GM18868 (cell line): ENCODE data around the gene CD2AP.
"Not testable (repeated sequence)": the region's sequence is repeated elsewhere in the genome, so short reads cannot be mapped to it uniquely, and the experiment has no call there.

Source experiments
- ATAC-seq: cut with Tn5 transposase; IDR thresholded peaks from one replicate; pipeline ENCODE4 v1.9.1; 2021; ENCODE audit warnings: mild to moderate bottlenecking, moderate library complexity; ENCODE audit not compliant: unreplicated experiment

The CD2AP gene

DNA sequence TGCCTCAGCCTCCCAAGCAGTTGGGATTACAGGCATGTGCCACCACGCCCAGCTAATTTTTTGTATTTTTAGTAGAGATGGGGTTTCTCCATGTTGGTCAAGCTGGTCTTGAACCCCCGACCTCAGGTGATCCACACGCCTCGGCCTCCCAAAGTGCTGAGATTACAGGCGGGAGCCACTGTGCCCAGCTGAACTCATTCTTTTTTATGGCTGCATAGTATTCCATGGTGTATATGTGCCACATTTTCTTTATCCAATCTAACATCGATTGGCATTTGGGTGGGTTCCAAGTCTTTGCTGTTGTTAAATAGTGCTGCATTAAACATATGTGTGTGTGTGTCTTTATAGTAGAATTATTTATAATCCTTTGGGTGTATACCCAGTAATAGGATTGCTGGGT is 78.9 kb downstream of the CD2AP start:
- not testable (repeated sequence) for ATAC-seq

DNA sequence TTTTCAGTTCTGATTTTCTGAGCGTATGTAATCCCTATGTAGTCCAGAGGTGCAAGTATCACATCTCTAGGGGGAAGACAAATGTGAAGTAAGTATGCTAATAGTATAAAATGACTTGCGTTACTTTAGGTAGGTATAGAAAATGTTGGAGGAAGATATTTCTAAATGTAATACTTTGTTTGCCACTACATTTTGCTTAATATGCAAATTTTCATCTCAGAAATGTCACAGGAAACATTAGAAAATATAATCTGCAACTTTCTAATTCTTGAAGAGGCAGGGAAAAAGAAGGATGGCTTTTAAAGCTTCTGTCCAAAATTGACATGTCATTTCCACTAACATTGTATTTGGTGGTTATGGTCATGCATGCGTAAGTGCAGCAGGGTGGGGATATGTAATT is 85.6 kb downstream of the CD2AP start:
- ATAC-seq: no peak

DNA sequence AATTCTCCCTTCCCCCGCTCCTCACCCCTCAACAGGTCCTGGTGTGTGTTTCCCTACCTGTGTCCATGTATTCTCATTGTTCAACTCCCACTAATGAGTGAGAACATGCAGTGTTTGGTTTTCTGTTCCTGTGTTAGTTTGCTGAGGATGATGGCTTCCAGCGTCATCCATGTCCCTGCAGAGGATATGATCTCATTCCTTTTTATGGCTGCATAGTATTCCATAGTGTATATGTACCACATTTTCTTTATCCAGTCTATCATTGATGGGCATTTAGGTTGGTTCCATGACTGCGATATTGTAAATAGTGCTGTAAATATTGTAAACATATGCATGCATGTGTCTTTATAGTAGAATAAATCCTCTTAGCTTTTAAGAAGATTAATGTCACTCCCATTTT is 89.0 kb downstream of the CD2AP start:
- ATAC-seq: not testable (repeated sequence)

DNA sequence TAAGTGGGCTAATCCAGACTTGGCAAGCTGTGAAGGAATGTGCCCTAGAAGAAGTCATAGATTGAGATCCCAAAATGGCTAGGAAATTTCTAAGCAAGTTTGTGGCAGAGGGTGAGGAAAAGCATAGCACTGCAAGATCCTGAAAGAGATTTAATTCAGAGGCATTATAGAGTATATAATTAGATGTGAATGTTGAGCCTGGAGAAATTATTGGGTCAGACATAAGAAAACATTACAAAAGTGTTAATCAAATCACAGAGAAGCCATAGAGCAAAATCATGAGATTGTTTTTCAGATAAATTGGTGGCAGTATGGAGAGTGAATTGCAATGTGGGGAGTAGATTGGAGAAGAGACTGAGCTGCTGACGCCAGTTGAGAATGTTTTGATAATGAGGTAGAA is 90.0 kb downstream of the CD2AP start:
- ATAC-seq: no peak

DNA sequence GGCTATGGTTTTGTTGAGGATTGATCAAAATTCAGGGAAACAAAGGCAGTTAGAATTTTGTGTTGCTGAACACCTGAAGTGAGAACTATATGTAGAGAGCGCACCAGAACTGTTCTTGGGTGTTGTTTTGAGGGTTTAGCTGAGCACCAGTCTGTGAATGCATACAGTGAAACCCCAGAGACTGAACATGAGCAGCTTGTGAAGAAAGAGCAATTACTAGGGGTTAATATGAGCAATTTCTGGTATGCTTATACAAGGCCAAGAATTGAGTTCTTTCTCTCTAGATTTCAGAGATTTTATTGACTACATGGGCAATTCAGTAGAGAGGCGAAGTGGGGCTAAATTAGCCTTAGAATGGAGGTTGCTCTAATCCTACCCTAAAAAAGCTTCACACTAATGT is 93.9 kb downstream of the CD2AP start:
- ATAC-seq: no peak

DNA sequence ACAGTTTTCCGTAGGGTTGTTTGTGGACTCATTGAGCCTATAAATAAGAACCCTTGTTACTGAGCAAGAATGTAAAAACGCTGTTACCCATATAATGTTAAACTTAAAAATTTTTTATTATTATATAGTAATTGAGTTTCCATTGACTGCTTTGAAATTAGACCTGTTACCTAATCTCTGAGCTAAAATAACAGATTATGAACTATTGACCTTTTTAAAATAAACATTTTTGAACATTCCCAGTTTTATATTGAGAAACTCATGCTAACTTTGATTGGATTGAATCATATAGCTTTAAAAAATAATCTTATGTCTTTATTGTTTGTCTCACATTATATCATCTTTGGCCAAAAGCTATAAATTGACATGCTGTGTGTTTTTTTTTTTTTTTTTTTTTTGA is 95.5 kb downstream of the CD2AP start:
- ATAC-seq: no peak

DNA sequence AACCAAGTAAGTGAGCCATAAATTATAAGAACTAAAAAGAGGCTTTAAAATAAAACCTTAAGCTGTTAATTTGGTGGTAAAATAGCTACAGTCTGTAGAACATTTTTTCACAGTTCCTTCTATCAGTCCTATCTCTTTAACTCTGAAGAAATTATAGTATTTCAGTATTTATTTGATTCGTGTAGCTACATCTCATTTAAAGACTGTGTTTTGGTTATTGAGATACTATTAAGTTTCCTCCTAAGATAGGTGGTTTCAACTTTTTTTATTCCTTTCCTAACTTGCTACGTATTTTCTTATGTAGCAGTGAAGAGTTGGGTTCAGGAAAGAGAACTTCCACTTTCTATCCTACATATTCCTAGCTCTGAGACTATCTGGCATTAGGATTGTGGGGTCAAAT is 97.2 kb downstream of the CD2AP start:
- no peak for ATAC-seq

DNA sequence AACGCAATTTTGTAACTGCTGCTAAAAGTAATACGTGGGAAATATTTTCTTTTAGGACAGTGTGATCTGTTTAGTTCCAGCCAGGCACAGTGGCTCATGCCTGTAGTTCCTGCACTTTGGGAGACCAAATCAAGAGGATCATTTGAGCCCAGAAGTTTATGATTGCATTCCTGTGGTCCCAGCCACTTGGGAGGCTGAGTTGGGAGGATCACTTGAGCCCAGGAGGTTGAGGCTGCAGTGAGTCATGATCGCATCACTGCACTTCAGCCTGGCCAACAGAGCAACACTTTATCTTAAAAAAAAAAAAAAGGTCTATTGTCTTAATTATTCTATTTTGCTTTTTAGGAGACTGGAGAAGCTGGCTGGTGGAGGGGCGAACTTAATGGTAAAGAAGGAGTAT is 101.5 kb downstream of the CD2AP start:
- no peak for ATAC-seq

DNA sequence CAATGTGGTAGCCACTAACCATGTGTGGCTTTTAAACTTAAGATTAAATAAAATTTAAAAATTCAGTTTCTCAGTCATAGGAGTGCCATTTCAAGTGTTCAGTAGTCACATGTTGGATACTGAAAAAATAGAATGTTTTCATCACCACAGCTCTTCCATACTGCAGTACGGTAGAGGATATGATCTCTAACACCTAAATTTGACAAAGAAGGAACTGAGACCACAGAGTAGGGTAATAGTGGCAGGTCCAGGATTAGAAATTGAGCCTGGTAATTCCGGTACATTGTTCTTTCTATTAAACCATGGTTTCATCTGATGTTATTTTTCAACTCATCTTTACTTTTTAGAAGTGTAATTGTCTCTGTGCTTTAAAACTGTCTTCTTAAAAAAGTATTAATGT is 104.0 kb downstream of the CD2AP start:
- ATAC-seq: peak; percentile 98

DNA sequence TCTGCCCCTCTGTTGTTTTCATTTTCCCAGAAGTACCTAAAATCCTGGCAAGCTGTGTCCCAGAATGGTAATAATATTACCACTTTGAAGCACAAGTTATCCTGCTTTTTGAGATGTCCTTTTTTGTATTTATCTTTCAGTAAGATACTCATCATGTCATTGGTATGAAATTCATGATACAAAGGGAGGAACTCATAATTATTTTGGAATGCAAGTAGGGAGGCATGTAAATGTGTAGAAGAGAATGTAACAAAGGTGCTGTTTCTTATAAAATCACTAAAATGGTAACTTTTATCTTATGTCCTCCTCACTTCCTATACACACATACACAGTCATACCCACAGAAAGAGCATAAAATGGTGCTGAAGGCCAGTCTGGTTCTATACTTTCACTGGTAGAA is 109.9 kb downstream of the CD2AP start:
- ATAC-seq: no peak

DNA sequence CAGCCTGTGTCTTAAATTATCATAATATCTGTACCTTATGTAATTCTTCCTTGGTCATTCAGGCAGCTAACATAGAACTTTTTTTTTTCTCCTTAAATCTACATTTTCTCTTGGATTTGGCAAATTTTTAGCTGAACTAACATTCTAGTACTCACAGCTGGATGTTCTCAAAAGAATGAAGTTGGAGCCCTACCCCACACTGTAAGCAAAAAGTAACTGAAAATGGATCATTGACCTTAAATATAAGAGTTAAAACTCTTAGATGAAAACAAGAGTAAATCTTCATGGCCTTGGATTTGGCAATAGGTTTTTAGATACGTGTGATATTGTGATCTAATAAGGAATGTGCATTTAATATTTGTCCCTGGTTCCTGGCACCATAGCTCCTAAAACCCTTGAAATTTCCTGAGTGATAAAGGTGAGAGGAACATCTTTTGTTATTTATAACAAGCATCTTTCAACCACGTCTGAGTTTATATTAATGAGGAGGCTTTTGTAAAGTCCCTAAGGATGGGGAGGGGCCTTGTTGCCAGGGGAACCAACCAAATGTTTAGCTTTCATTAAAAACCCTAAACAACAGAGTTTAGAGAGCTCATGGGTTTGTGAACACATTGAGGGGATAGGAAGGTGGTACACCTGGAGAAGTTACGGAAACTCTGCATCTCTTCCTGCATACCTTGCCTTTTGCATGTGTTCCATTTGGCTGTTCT is 114.7 kb downstream of the CD2AP start:
- no peak for ATAC-seq

DNA sequence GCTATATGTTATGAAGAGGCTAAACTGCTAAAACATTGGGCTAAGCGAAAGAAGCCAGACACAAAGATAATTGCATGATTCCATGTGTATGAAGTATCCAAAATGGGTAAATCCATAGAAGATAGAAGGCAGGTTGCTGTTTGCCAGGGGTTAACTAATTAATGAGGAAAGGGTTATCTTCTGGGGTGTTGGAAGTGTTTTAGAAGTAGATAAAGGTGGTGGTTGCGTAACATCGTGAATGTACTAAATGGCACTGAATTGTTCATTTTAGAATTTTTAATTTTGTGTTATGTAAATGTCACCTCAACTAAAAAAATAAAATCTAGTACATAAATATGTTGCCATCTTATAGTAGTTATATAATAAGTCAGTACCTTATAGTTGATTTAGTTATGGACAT is 116.4 kb downstream of the CD2AP start:
- no peak for ATAC-seq

DNA sequence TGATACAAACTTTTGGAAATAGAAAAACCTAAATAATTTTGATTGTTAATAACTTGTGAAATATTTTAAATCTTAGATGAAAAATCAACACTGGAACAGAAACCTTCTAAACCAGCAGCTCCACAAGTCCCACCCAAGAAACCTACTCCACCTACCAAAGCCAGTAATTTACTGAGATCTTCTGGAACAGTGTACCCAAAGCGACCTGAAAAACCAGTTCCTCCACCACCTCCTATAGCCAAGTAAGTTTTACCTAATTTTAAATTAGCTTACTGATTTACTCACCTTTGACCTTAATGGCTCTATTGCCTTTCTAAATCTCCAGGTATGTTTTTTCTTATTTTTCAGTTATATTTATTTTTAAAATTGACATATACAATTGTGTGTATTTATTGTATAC is 118.2 kb downstream of the CD2AP start:
- no peak for ATAC-seq

DNA sequence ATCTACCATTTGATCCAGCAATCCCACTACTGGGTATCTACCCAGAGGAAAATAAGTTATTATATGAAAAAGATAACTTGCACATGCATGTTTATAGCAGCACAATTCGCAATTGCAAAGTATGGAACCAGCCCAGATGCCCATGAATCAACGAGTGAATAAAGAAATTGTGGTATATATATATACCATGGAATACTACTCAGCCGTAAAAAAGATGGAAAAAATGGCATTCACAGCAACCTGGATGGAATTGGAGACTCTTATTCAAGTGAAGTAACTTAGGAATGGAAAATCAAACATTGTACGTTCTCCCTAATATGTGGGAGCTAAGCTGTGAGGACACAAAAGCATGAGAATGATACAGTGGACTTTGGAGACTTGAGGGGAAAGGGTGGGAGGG is 120.8 kb downstream of the CD2AP start:
- no peak for ATAC-seq

DNA sequence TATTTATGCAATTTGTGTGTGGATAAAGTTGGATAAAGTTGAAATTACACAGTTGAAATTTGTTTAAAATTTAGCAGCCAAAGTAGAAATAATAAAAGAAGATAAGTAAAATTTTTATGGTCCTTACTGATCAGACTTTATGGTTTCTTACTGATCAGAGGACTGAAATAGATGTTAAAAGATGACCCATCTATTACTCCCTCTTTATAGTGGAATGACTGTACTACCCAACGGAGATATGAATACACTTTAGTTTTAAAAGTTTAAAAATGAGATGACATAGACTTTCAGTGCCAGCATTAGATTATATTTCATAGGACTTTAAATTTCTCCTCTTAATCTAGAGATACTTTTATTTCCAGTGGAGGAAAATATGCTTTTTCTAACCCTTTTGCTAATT is 121.9 kb downstream of the CD2AP start:
- ATAC-seq: peak; percentile 67

DNA sequence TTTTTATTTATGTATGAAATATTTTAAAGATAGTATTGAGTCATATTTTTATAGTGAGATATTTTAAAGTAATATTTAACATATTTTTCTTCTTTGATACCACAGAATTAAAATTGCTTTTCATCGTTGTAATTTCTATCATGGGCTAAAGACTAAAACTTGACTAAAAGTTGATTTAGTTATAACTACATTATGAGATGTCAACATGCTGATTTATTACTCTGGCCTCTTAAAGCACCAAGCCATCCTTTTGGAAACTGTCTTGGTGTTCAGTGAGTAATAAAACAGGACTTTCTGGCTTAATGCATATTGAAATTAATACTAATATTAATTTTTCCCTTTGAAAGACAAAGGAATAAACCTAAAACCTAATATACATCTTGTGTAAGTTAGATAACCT is 125.6 kb downstream of the CD2AP start:
- no peak for ATAC-seq

DNA sequence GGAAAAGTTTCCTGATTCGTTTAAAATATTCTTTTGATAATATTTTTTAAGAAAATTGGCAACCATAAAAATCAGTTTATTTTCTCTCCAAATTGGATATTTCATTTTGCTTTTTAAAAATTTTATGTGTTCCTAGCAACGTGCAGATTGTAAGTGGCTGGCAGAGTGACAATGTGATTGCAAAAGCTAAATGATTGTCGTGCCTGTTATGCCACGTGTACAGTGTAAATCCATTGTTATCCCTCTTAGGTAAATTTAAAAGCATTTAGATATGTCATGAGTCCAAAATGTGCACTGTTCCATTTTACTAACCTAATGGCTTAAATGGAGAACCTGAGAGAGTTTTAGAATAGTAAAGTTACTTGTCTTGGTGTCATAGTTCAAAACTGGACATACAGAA is 126.4 kb downstream of the CD2AP start:
- ATAC-seq: no peak

DNA sequence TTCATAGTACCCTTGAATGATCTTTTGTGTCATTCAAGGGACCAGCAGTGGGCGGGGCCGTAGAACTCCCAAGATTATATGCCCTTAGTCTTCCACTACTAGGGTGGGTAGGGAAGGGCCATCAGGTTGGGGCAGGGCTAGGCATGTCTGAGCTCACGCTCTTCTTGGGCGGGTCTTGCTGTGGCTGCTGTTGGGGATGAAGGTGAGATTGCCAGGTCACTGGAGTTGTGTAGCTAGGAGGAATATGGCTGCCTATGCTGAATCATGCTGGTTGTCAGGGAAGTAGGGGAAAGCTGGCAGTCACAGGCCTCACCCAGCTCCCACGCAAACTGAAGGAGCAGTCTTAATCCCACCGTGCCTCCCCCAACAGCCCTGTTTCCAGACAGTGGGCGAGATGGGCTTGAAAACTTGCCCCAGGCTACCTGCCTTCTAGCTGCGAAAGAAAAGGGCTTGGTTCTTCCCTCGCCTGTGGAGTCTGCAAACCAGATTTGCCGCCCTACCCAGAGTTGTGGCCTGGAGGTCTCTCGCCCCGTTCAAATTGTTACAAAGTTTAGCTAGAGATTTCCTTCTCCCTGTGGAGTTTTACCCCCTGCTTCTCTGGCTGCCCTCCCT is 144.4 kb downstream of the CD2AP start:
- no peak for ATAC-seq

DNA sequence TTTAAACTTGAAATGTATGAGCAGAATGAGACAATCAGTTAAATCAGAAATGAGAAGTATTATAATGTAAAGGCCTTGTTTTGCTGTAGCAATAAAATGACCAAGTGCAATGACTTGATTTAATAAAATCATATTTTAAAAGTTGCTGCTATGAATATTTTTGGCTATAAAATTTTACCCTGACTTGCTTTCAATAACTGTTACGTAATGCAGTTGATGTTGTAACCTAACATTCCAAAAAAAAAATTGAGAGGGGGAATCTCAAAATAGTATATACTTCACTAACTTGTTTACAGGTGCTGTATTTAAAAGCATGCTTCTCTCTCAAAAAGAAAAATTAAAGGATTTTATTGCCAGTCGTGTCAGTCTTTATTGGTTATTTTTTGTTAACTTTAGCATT is 149.2 kb downstream of the CD2AP start:
- no peak for ATAC-seq

DNA sequence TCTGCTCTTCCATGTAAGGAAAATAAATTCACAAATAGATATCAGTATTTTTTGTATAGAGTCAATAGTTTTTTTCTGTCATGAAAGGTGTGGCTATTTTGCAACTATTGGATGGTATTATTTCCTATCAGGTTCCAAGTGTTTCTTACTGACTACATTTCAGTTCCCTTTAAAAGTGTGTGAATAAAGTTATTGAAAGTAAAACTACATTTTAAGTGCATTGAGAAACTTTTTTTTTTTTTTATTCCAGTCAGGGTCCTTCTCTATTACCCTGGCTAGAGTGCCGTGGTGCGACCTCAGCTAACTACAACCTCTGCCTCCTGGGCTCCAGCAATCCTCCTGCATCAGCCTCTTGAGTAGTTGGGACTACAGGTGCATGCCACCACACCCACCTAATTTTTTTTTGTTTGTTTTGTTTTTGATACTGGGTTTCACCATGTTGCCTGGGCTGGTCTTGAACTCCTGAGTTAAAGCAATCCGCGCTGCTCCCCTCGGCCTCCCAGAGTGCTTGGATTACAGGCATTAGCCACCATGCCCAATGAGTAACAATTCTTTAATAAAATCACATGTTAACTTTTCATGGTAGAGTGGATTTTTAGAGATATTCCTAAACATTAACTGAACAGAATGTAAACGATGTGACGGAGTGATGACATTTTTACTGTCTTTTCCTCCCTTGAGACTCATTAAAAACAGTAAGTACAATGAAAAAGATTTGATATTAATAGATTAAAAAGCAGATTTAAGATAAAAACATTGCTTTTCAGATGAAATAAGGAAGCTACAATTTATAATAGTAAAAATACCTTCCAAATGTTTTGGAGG is 151.1 kb downstream of the CD2AP start:
- ATAC-seq: no peak

DNA sequence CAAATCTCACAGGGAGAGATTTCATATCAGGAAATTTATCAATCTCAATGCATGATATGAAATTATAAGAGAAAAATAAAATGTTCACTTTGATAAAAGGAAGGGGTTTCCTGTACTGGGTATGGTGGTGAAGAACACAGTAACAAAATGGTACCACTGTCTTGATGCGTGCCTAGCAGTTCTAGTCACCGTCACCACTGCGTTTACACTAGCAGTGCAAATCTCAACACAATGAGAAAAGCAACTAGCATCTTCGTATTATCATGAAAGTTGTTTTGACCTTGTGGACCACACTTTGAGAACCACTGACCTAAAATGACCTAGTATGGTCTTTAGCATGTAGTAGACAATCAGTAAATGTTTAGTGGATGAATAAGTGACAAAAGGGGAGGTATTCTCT is 152.4 kb downstream of the CD2AP start:
- ATAC-seq: no peak

DNA sequence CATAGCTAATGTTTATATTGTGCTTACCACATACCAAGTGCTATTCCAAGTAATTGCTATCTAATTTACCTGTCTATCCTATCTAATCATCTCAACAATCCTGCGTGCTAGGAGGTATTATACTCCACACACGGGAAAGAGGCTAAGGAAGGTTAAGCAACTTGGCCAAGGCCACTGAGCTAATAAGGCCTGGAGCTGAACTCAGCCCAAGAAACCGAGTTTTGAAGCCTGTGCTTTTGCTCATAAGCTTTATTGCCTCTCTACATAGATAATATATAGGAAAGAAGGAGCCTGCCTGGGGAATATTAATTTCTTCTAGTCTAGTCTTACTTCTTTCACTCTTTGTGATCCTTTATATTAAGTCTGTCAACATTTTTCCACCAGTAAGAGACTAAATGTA is 153.0 kb downstream of the CD2AP start:
- no peak for ATAC-seq
